NCI-H82 treated with DMSO at 0.1 percent for 48 hours (cell line): ENCODE data around the gene RHBDL2.
A peak's percentile ranks its signal among the peaks of the same experiment; 100 is the strongest.
"Not testable (repeated sequence)": the region's sequence is repeated elsewhere in the genome, so short reads cannot be mapped to it uniquely, and the experiment has no call there.

Source experiments
- DNase-seq: peaks from one replicate; lab custom pipeline; 2025; ENCODE audit not compliant: unreplicated experiment; lab: John Stamatoyannopoulos, UW

RHBDL2 gene

GRCh38 chr1:38885092-38885491 lies 56.5 kb downstream of the RHBDL2 start:
- DNase-seq, result no peak

GRCh38 chr1:38881487-38881886 lies 60.1 kb downstream of the RHBDL2 start, which contains the start of gene GJA9:
Gene GJA9 (minus strand): TSS chr1:38881587. CDS start chr1:38876098, 5,489 bp downstream.
- DNase-seq, result no peak

- DNase-seq, result no peak
Observed at GRCh38 chr1:38875811-38876210, 65.8 kb downstream of the RHBDL2 start.

- peak; percentile 87 for DNase-seq
Observed at GRCh38 chr1:38873027-38873969, 68.3 kb downstream of the RHBDL2 start, which contains the start of gene MYCBP. Gene MYCBP (minus strand): TSS chr1:38873348. CDS start chr1:38873305, 43 bp downstream.

- DNase-seq, result no peak
Observed at GRCh38 chr1:38872401-38873026, 69.1 kb downstream of the RHBDL2 start.

- no peak for DNase-seq
Observed at GRCh38 chr1:38870996-38871395, 70.6 kb downstream of the RHBDL2 start.

GRCh38 chr1:38867208-38867607 lies 74.4 kb downstream of the RHBDL2 start:
- DNase-seq, result no peak

GRCh38 chr1:38865112-38865715 lies 76.4 kb downstream of the RHBDL2 start:
- DNase-seq, result no peak

- no peak for DNase-seq
Observed at GRCh38 chr1:38860454-38860795, 81.2 kb downstream of the RHBDL2 start.

- peak; percentile 91 for DNase-seq
Observed at GRCh38 chr1:38859561-38860453, 81.8 kb downstream of the RHBDL2 start, which contains the start of gene RRAGC. Gene RRAGC (minus strand): TSS chr1:38859772. CDS start chr1:38859646, 126 bp downstream.

- no peak for DNase-seq
Observed at GRCh38 chr1:38858833-38859560, 82.6 kb downstream of the RHBDL2 start.

GRCh38 chr1:38852780-38853179 lies 88.8 kb downstream of the RHBDL2 start:
- no peak for DNase-seq

GRCh38 chr1:38848071-38848470 lies 93.6 kb downstream of the RHBDL2 start:
- DNase-seq, result no peak

- DNase-seq, result no peak
Observed at GRCh38 chr1:38846210-38846609, 95.4 kb downstream of the RHBDL2 start.

GRCh38 chr1:38845088-38845487 lies 96.5 kb downstream of the RHBDL2 start:
- DNase-seq, result not testable (repeated sequence)

GRCh38 chr1:38840281-38840680 lies 101.3 kb downstream of the RHBDL2 start:
- no peak for DNase-seq

- no peak for DNase-seq
Observed at GRCh38 chr1:38839363-38839762, 102.3 kb downstream of the RHBDL2 start.

- not testable (repeated sequence) for DNase-seq
Observed at GRCh38 chr1:38836316-38836715, 105.3 kb downstream of the RHBDL2 start.
